Glomerular visceral epithelial cell (primary cell): ENCODE measurements around the gene HIGD1A.

Experiments
- DNase-seq: peaks from one replicate; pipeline ENCODE4 v3.0.0-alpha.2; 2016; ENCODE audit errors: extremely low spot score

HIGD1A gene

GRCh38 chr3:42735019-42735418 is 69.3 kb downstream of the HIGD1A start:
- DNase-seq, result no peak

DNA sequence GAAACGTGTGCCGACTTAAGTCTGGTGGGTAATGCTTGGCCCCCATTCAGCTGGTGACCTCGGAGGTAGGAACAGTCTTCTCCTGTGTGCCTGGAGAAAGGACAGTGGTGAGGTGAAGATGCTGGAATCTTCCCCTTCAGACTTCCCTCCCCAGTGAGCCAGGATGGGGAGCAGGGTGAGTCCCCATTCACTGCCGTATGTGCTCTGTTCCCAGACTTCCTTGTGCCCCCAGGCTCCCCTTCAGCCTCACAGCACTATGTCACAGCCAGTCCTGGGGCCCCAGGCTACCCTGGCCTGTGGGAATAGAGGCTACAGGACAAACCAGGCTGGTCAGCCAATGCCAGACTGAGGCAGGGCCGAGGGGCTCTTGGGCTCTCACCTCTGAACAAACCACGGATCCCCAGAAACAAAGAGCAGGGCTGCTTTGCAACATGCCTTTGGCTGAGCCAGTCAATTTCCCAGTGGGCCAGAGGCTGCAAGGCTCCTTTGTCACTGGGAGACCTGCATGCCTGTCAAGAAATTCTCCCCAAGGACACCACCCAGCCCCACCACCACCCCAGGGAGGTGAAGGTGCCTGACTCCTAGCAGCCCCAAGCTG is 69.9 kb downstream of the HIGD1A start:
- no peak for DNase-seq

GRCh38 chr3:42733501-42734262 is 70.6 kb downstream of the HIGD1A start:
- DNase-seq, result no peak
